Measurements from ENCODE around the gene CUBN. TPM values are rescaled to one million over a fixed set of nuclear protein-coding genes. Genes with fewer than 3 reads are reported as not detected.
A peak's percentile ranks its signal among the peaks of the same experiment; 100 is the strongest.

The CUBN gene
- total and polyA plus RNA-seq, 10 of the 15 experiments (the other 5 are each of a cell fraction or from before 2014, with no cell fraction given), result under 0.01 to 0.14 (median 0.02) TPM; not detected in 6

DNA sequence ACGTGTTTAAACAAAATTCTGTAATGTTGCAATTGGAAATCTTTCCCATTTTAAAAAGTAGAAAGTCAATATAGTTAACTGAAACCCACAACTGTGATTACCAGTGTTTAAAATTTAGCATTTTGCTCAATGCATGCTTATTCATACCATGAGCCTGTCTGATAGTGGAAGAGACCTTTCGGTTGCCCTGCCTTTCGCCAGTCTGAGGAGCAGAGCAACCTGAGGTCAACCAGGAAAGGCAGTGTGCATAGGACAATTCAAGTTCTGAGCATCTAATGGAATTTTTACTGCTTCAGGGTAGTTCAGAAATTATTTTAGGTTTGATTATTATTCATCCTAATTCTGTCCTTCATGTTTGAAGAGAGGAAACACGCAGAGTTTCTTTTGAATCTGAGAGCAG lies 100.8 kb downstream of the CUBN start (continued):
- TF ChIP-seq, protein P1, sequence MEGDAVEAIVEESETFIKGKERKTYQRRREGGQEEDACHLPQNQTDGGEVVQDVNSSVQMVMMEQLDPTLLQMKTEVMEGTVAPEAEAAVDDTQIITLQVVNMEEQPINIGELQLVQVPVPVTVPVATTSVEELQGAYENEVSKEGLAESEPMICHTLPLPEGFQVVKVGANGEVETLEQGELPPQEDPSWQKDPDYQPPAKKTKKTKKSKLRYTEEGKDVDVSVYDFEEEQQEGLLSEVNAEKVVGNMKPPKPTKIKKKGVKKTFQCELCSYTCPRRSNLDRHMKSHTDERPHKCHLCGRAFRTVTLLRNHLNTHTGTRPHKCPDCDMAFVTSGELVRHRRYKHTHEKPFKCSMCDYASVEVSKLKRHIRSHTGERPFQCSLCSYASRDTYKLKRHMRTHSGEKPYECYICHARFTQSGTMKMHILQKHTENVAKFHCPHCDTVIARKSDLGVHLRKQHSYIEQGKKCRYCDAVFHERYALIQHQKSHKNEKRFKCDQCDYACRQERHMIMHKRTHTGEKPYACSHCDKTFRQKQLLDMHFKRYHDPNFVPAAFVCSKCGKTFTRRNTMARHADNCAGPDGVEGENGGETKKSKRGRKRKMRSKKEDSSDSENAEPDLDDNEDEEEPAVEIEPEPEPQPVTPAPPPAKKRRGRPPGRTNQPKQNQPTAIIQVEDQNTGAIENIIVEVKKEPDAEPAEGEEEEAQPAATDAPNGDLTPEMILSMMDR (IDR thresholded peaks at IDR 0.05 in 2 of 3, conservative IDR thresholded peaks at IDR 0.05 in 1 of 3; ENCODE audit: control insufficient read depth in 2 of 3, extremely low read depth in 1 of 3, insufficient read depth in 1 of 3, low read depth in 3 of 3, low read length in 3 of 3), result no peak
- no peak for TF ChIP-seq RAD21 (IDR thresholded peaks at IDR 0.05; ENCODE audit: insufficient read depth, low read depth, low read length)
- TF ChIP-seq MEF2B (IDR thresholded peaks at IDR 0.05; ENCODE audit: partially characterized antibody, poor library complexity, severe bottlenecking), result no peak
- TF ChIP-seq MTA3 (IDR thresholded peaks at IDR 0.05; ENCODE audit: borderline replicate concordance, low read length), result no peak

DNA sequence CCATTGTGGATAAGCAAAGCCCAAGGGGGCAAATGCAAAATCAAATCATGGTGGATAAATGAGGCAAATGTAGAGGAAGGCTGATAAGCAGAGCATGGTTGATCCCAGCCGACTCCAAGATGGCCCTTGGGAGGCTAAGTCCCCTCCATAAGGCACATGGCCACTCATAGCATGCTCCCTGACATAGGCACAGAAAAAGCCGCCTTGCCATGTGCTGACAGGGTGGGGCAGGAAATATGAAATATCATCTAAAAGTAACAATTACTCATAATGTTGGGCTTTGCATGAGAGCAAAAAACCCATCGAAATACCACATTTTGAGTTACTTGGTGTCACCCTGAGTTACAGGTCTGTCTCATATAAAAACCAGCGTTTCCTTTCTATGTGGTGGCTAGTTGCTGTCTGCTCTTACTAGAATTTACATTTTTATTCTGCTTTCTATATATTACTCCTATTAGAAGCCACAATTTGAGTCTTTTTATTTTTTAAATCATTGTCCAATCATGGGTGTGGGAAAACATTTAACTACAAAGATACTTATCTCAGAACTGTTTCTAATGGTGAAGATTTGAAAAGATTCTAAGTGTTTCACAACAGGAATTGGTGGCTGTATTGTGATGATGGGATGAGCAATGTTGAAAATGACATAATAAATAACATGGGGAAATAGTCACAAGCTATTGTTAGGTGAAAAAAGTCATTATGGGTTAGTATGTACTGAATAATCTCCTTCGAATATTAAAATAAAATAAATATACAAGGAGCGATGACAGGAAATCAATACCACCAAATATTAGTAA lies 102.7 kb downstream of the CUBN start:
- 39% methylated on average over 6 of the region's 6 CpGs for WGBS (ENCODE audit: insufficient coverage, insufficient replicate concordance, low lambda C conversion rate, missing lambda C conversion rate)
- in situ Hi-C loops (cut with MboI), result no loop called here
- TF ChIP-seq BCL11A (IDR thresholded peaks at IDR 0.05; ENCODE audit: low read depth, low read length), result peak; percentile 46; the same call in 1 of the 2 replicates
- TF ChIP-seq, protein P2, sequence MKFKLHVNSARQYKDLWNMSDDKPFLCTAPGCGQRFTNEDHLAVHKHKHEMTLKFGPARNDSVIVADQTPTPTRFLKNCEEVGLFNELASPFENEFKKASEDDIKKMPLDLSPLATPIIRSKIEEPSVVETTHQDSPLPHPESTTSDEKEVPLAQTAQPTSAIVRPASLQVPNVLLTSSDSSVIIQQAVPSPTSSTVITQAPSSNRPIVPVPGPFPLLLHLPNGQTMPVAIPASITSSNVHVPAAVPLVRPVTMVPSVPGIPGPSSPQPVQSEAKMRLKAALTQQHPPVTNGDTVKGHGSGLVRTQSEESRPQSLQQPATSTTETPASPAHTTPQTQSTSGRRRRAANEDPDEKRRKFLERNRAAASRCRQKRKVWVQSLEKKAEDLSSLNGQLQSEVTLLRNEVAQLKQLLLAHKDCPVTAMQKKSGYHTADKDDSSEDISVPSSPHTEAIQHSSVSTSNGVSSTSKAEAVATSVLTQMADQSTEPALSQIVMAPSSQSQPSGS (IDR thresholded peaks at IDR 0.05; ENCODE audit: low read length), result peak; percentile 66; the same call in 1 of the 2 replicates
- TF ChIP-seq CEBPB (IDR thresholded peaks at IDR 0.05; ENCODE audit: borderline replicate concordance in 1 of 2, low read depth in 2 of 2, low read length in 2 of 2), result no peak
- 0 out of 2 replicates have a peak, but pooled peaks have one; percentile 25 for TF ChIP-seq NFYB (IDR thresholded peaks at IDR 0.05; ENCODE audit: insufficient read depth, low read depth, low read length)
- TF ChIP-seq FOXM1 (IDR thresholded peaks at IDR 0.05; ENCODE audit: low read depth, low read length), result peak; percentile 45; the same call in 1 of the 2 replicates
- TF ChIP-seq, protein P3, sequence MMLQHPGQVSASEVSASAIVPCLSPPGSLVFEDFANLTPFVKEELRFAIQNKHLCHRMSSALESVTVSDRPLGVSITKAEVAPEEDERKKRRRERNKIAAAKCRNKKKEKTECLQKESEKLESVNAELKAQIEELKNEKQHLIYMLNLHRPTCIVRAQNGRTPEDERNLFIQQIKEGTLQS (IDR thresholded peaks at IDR 0.05; ENCODE audit: borderline replicate concordance, extremely low read depth, low read depth, low read length), result no peak
- no peak for TF ChIP-seq SP1 (IDR thresholded peaks at IDR 0.05; ENCODE audit: low read depth, low read length)
- no peak for TF ChIP-seq SRF (IDR thresholded peaks at IDR 0.05; ENCODE audit: low read depth in 2 of 2, low read length in 2 of 2)
- peak; percentile 72 for TF ChIP-seq NFIC (IDR thresholded peaks at IDR 0.05; ENCODE audit: low read depth, low read length)
- 0 out of 2 replicates have a peak, but pooled peaks have one; percentile 51 for TF ChIP-seq MEF2A (IDR thresholded peaks at IDR 0.05; ENCODE audit: insufficient read depth, low read depth, low read length)
- TF ChIP-seq CBFB (IDR thresholded peaks at IDR 0.05; ENCODE audit: low read depth), result 0 out of 2 replicates have a peak, but pooled peaks have one; percentile 26
- peak; percentile 35; the same call in 1 of the 2 replicates for TF ChIP-seq IRF4 (IDR thresholded peaks at IDR 0.05; ENCODE audit: low read depth, low read length)
- 0 out of 2 replicates have a peak, but pooled peaks have one; percentile 20 for TF ChIP-seq YY1 (IDR thresholded peaks at IDR 0.05; ENCODE audit: low read depth, low read length)

More for the DNA sequence above, 102.7 kb downstream of the CUBN start:
- no peak overlapping the region for H3K4me2 ChIP-seq (ENCODE audit: control insufficient read depth, insufficient read depth)
- no peak overlapping the region for H3K27ac ChIP-seq (ENCODE audit: control insufficient read depth, insufficient read depth)
- FAIRE-seq, result no peak
- ATAC-seq, result peak; percentile 60
- H3K9ac ChIP-seq (ENCODE audit: control insufficient read depth, insufficient read depth, low read length), result no peak overlapping the region
- H4K20me1 ChIP-seq (ENCODE audit: control insufficient read depth, insufficient read depth), result no peaks in the 10 kb centered on the region
- RAD21 ChIA-PET (ENCODE audit: unreplicated experiment), result no interaction called here
- no peaks in the 10 kb centered on the region for H3K79me2 ChIP-seq (ENCODE audit: control insufficient read depth, insufficient read depth, low read length)
- no TSS peak for BruUV-seq (replicated peaks)
- H3K36me3 ChIP-seq (ENCODE audit: control insufficient read depth in 2 of 2, insufficient read depth in 2 of 2, low read length in 1 of 2), result no peaks in the 10 kb centered on the region
- no peak overlapping the region for H3K4me3 ChIP-seq
- intact Hi-C loops (cut with micrococcal nuclease; ENCODE audit: unreplicated experiment), result loop anchor here (5.0 kb wide), 1 partner anchor 205 kb away; no protein-coding TSS in a partner anchor
- H3K9me3 ChIP-seq (replicated peaks; ENCODE audit: control insufficient read depth, insufficient read depth, low read length), result no peaks in the 10 kb centered on the region; the same call in 2 of the 3 replicates
- no peaks in the 10 kb centered on the region for H3K4me1 ChIP-seq (ENCODE audit: control insufficient read depth, insufficient read depth, low read length)
- DNase-seq (ENCODE audit: low read depth, low spot score), result peak; percentile 35
- SMC1A ChIA-PET (ENCODE audit: uncharacterized antibody, unreplicated experiment), result no interaction called here
- no peaks in the 10 kb centered on the region for H3K27me3 ChIP-seq (replicated peaks in 1 of 2; ENCODE audit: control insufficient read depth in 2 of 2, insufficient read depth in 2 of 2, low read length in 1 of 2)
- CTCF ChIA-PET, result no interaction called here
- POLR2A ChIA-PET, result no interaction called here
- H2AFZ ChIP-seq (ENCODE audit: control insufficient read depth, low read depth, low read length), result no peak overlapping the region

Data from GM12878 (cell line).